OCI-LY1 (cell line): ENCODE data around the gene SLC25A21.

Source experiments
- H2AFZ ChIP-seq: fragments of 200-600 bp; sonication (generic), shearing (Covaris generic); 2 replicates; pipeline ENCODE4 v1.6.0; 2014; ENCODE audit warnings: antibody characterized with exemption, mild to moderate bottlenecking, low read length
- H3F3A ChIP-seq: fragments of 200-600 bp; sonication (generic), shearing (Covaris generic); 2 replicates; pipeline ENCODE4 v1.6.0; 2014; ENCODE audit warnings: mild to moderate bottlenecking, antibody characterized with exemption, low read length, moderate library complexity; ENCODE audit not compliant: insufficient read depth
- H3K27ac ChIP-seq: fragments of 200-600 bp; sonication (generic); 2 replicates; pipeline ENCODE4 v1.5.1; 2014; ENCODE audit warnings: low read length, mixed run types, mild to moderate bottlenecking, low read depth; ENCODE audit not compliant: poor library complexity, severe bottlenecking
- H3K27me3 ChIP-seq: fragments of 200-600 bp; sonication (generic); 2 replicates; pipeline ENCODE4 v1.6.0; 2014; ENCODE audit warnings: antibody characterized with exemption, mild to moderate bottlenecking, low read length, moderate library complexity; ENCODE audit not compliant: insufficient read depth
- H3K36me3 ChIP-seq: fragments of 200-600 bp; sonication (generic); 2 replicates; pipeline ENCODE4 v1.6.1; 2014; ENCODE audit warnings: mild to moderate bottlenecking, antibody characterized with exemption, low read length, moderate library complexity, mixed read lengths; ENCODE audit not compliant: insufficient read depth
- H3K4me1 ChIP-seq: fragments of 200-600 bp; sonication (generic); 2 replicates; pipeline ENCODE4 v1.5.1; 2014; ENCODE audit warnings: mild to moderate bottlenecking, low read length, moderate library complexity; ENCODE audit not compliant: insufficient read depth, severe bottlenecking
- H3K4me2 ChIP-seq: fragments of 200-600 bp; sonication (generic), shearing (Covaris generic); 2 replicates; pipeline ENCODE4 v1.6.1; 2014; ENCODE audit warnings: low read length
- H3K4me3 ChIP-seq: fragments of 200-600 bp; sonication (generic); 2 replicates; pipeline ENCODE4 v1.5.1; 2014; ENCODE audit warnings: low read length, low read depth, mild to moderate bottlenecking, mixed read lengths; ENCODE audit not compliant: poor library complexity, severe bottlenecking
- H3K79me2 ChIP-seq: fragments of 200-600 bp; shearing (Covaris generic); 2 replicates; pipeline ENCODE4 v1.6.1; 2016; ENCODE audit warnings: mixed run types, low read length, mixed read lengths; ENCODE audit not compliant: insufficient read depth
- H3K9ac ChIP-seq: fragments of 200-600 bp; sonication (generic), shearing (Covaris generic); 2 replicates; pipeline ENCODE4 v1.6.1; 2014; ENCODE audit warnings: mild to moderate bottlenecking, low read length, mixed read lengths
- H3K9me2 ChIP-seq: fragments of 200-600 bp; sonication (generic), shearing (Covaris generic); 2 replicates; pipeline ENCODE4 v1.6.1; 2014; ENCODE audit warnings: low read depth, mild to moderate bottlenecking, low read length, mixed read lengths
- H3K9me3 ChIP-seq: fragments of 200-600 bp; shearing (Covaris generic); 2 replicates; pipeline ENCODE4 v1.6.1; 2014; ENCODE audit warnings: low read length, mixed read lengths
- H4K20me1 ChIP-seq: fragments of 200-600 bp; sonication (generic), shearing (Covaris generic); 2 replicates; pipeline ENCODE4 v1.6.0; 2016; ENCODE audit warnings: mild to moderate bottlenecking, low read length; ENCODE audit not compliant: insufficient read depth
- EZH2 ChIP-seq: fragments of 200-600 bp; sonication (generic), shearing (Covaris generic); IDR thresholded peaks from 2 replicates; pipeline ENCODE4 v1.8.0; 2017; ENCODE audit warnings: borderline replicate concordance, mixed run types, mild to moderate bottlenecking, antibody characterized with exemption, low read length, moderate library complexity, mixed read lengths
- TF ChIP-seq, protein P1 (sequence below): fragments of 200-600 bp; sonication (generic), shearing (Covaris generic); IDR thresholded peaks from 2 replicates; pipeline ENCODE4 v1.5.1; 2017; ENCODE audit warnings: mild to moderate bottlenecking, antibody characterized with exemption, low read length, moderate library complexity, mixed read lengths

SLC25A21 gene

DNA sequence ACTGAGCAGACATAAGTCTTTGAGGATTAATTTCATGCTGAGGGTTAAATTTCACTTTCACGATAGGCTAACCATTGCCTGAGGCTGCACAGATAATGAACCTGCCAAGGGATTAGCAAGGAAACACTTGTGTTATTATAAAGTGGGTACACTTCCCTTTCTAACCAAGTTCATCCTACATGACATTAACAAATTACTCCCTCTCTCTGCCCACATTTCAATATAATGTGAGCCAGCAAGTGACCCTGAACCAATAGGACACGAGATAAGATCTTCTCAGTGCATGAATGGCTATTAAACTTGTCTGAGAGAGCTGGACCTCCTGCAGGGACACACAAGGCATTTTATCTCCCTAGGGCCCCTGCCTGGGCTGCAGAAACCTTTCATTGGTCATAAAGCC, 337.3 kb downstream of the SLC25A21 start:
- no peaks in the 10 kb centered on the region for H3K9me2 ChIP-seq
- H3K79me2 ChIP-seq: no peaks in the 10 kb centered on the region
- no peak overlapping the region for H3K9ac ChIP-seq
- H3K9me3 ChIP-seq: no peaks in the 10 kb centered on the region
- TF ChIP-seq, protein P1, sequence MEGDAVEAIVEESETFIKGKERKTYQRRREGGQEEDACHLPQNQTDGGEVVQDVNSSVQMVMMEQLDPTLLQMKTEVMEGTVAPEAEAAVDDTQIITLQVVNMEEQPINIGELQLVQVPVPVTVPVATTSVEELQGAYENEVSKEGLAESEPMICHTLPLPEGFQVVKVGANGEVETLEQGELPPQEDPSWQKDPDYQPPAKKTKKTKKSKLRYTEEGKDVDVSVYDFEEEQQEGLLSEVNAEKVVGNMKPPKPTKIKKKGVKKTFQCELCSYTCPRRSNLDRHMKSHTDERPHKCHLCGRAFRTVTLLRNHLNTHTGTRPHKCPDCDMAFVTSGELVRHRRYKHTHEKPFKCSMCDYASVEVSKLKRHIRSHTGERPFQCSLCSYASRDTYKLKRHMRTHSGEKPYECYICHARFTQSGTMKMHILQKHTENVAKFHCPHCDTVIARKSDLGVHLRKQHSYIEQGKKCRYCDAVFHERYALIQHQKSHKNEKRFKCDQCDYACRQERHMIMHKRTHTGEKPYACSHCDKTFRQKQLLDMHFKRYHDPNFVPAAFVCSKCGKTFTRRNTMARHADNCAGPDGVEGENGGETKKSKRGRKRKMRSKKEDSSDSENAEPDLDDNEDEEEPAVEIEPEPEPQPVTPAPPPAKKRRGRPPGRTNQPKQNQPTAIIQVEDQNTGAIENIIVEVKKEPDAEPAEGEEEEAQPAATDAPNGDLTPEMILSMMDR: no peak
- no peak for TF ChIP-seq EZH2
- H3K36me3 ChIP-seq: no peaks in the 10 kb centered on the region
- no peaks in the 10 kb centered on the region for H3F3A ChIP-seq
- H3K4me3 ChIP-seq: no peak overlapping the region
- H2AFZ ChIP-seq: no peak overlapping the region
- no peak overlapping the region for H3K4me2 ChIP-seq
- H3K27me3 ChIP-seq: no peaks in the 10 kb centered on the region
- no peaks in the 10 kb centered on the region for H3K4me1 ChIP-seq
- H3K27ac ChIP-seq: no peak overlapping the region
- no peaks in the 10 kb centered on the region for H4K20me1 ChIP-seq

DNA sequence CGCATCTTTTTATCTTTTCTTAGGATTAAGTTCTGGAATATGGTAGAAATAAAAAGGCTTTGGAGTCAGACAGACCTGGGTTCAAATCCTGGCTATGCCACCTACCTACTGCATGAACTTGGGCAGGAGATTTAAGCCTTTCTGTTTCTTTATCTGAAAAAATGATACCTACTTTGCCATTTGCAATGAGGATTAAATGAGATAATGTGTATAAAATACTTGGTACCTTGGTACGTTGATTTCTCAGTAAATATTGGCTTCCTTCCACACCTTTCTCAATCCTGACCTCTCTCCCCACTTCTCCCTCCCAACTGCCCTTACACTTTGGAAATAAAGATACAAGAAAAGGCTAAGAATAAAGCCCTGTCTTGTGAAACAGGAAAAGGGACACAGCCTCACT, 338.1 kb downstream of the SLC25A21 start:
- Histone ChIP-seq H3K9me3 (no peaks in the 10 kb centered on the region), H3K27me3 (no peaks in the 10 kb centered on the region), H3F3A (no peaks in the 10 kb centered on the region), H4K20me1 (no peaks in the 10 kb centered on the region), H3K79me2 (no peaks in the 10 kb centered on the region), H3K4me2 (no peak overlapping the region), H3K9ac (no peak overlapping the region), H3K4me3 (no peak overlapping the region), H3K4me1 (no peaks in the 10 kb centered on the region), H3K36me3 (no peaks in the 10 kb centered on the region), H2AFZ (no peak overlapping the region), H3K27ac (no peak overlapping the region), H3K9me2 (no peaks in the 10 kb centered on the region)
- no peak for TF ChIP-seq EZH2
- TF ChIP-seq, protein P1: no peak

GRCh38 chr14:36829547-36829946, 342.9 kb downstream of the SLC25A21 start:
- Histone ChIP-seq H3K36me3 (no peaks in the 10 kb centered on the region), H3K9me3 (no peaks in the 10 kb centered on the region), H3K4me2 (no peak overlapping the region), H3K4me3 (no peak overlapping the region), H4K20me1 (no peaks in the 10 kb centered on the region), H3K27ac (no peak overlapping the region), H3K4me1 (no peaks in the 10 kb centered on the region), H3K27me3 (no peaks in the 10 kb centered on the region), H3F3A (no peaks in the 10 kb centered on the region), H2AFZ (no peak overlapping the region), H3K9me2 (no peaks in the 10 kb centered on the region), H3K9ac (no peak overlapping the region), H3K79me2 (no peaks in the 10 kb centered on the region)
- TF ChIP-seq, protein P1: no peak
